Ureter (tissue), 1 donor: Measurements from ENCODE around the gene CMTM1. TPM values are rescaled to one million over a fixed set of nuclear protein-coding genes. Genes with fewer than 3 reads are reported as not detected.
"Not testable (repeated sequence)": the region's sequence is repeated elsewhere in the genome, so short reads cannot be mapped to it uniquely, and the experiment has no call there.

ENCODE experiments used
- DNase-seq: peaks from one replicate; pipeline ENCODE4 v3.0.0-alpha.2; 2020; ENCODE audit warnings: low spot score
- total RNA-seq: library from RNA; stranded (reverse); gene quantifications from one replicate; pipeline ENCODE4 v1.2.4, GENCODE V29; 2023
- donor health status: DM: yes; HTN: yes; CAD: no.

CMTM1 gene
- total RNA-seq, 1 donor from 2014 or later, result 4.3 TPM

DNA sequence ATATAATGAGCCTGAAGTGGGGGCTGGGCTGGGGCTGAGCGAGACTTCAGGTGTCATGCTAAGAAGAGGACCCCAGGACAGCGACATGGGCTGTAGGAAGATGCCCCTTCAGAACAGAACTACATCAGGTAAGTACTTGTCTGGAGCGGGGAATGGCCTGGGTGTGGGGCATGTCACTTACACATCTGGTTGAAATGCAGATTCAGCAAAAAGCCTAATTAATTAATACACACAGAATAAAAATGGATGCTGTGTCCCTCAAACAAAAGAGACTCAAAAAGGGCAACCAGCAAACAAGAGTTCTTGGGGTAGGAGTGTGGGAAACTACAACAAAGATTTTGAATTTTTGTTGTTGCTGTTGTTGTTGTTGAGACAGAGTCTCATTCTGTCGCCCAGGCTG is 24.8 kb downstream of the CMTM1 start:
- DNase-seq, result no peak

DNA sequence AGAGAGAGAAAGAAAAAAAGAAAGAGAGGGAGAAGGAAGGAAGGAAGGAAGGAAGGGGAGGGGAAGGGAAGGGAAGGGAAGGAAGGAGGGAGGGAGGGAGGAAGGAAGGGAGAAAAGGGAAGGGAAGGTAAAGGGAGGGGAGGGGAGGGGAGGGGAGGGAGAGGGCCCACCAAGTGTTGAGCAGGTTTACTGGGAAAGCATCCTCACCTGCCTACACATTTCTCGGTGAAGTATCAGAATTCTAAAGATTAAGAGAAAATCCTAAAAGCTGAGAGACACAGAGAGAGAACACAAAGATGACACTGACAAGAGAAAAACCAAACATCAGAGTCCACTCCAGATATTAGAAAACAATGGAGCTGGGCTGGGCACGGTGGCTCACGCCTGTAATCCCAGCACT is 26.0 kb downstream of the CMTM1 start:
- no peak for DNase-seq

DNA sequence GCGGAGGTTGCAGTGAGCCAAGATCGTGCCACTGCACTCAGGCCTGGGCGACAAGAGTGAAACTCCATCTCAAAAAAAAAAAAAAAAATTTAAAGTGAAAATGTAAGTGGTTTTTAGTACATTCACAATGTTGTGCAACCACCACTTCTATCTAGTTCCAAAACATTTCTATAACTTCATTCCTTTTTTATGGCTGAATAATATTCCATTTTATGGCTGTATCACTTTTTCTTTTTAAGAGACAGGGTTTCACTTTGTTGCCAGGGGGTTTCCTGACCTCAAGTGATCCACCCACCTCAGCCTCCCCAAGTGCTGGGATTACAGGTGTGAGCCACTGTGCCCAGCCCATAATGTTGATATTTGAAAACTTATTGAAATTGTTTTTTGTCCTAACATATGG is 26.6 kb downstream of the CMTM1 start:
- no peak for DNase-seq

DNA sequence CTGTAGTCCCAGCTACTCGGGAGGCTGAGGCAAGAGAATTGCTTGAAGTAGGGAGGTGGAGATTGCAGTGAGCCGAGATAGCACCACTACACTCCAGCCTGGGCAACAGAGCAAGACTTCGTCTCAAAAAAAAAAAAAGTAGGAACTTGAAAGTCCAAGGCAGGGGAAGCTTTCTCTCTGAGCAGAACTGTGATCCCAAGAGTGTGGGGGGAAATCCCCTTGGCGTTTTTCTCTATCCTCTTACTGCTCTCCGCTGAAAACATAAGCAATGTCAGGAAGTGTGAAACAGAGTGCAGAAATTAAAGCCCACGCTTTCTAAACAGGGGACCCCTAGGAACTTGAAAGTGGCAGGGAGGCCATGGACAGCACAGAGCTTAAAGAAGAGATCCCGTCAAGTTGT is 28.5 kb downstream of the CMTM1 start:
- no peak for DNase-seq

DNA sequence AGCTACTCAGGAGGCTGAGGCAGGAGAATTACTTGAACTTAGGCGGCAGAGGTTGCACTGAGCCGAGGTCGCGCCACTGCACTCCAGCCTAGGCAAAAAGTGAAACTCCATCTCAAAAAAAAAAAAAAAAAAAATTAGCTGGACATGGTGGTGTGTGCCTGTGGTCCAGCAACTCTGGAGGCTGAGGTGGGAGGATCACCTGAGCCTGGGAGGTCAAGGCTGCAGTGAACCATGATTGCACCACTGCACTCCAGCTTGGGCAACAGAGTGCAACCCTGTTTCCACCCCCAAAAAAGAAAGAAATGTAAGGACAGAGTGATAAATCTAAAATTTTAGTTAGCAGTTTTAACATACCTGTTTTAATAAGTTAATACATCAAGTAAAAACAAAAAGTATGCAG is 30.3 kb downstream of the CMTM1 start:
- DNase-seq, result not testable (repeated sequence)

DNA sequence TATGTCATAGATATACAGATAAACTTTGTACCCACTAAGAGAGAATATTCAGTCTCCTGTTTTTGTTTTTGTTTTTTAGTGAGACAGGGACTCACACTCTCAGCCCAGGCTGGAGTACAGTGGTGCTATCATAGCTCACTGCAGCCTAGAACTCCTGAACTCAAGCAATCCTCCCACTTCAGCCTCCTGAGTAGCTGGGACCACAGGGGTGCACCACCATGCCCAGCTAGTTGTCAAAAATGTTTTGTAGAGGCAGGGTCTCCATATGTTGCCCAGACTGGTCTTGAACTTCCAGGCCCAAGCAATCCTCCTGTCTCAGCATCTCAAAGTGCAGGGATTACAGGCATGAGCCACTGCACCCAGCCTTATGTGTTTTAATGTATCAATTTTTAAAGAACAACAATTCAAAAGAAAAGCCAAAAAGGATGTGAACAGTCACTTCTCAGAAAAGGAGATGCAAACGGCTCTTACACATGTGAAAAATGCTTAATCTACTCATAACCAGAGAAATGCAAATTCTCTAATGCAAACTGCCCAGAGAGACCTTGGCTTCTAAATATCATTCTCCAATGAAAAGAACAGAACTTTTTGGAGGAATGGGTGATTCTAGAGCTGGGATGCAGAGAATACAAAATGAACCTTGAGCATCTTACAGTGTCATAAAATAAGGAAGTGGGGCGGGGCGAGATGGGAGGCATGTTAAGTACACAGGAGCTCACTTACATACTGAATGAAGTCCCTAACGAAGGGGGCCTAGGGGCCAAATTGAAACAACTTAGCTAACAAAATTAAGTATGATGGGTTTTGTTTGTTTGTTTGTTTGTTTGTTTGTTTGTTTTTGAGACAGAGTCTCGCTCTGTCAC is 31.0 kb downstream of the CMTM1 start:
- DNase-seq, result no peak

DNA sequence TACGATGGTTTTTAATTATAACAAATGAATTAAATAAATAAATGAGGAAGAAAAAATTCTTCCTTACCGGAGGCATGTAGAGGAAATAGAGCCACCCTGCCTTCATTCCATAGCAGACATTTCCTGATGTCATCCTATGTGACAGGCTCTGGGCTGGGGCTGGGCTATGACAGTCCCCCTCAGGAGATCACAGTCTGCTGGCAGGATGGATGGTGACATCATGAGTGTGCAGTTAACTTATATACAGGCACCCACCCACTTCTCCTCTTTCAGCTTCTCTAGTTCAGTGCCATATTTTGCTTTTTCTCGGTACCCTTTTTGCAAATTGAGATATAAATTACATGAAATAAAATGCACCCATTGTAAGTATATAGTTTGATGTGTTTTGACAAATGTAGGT is 31.9 kb downstream of the CMTM1 start:
- no peak for DNase-seq

DNA sequence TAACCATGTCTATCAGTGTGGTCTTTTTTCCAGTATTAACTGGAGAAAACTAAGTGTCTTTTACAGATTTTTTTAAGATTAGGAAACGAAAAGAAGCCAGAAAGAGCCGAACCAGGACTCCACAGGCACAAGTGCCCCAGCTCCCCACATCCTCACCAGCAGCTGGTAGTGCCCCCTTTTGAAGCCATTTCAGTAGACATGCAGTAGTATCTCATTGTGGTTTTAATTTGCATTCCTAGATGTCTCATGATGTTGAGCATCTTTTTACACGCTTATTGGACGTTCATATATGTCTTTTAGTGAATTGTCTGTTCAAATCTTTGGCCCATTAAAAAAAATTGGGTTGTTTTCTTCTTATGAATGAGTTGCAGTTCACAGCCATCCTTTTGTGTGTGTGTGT is 33.5 kb downstream of the CMTM1 start:
- no peak for DNase-seq

DNA sequence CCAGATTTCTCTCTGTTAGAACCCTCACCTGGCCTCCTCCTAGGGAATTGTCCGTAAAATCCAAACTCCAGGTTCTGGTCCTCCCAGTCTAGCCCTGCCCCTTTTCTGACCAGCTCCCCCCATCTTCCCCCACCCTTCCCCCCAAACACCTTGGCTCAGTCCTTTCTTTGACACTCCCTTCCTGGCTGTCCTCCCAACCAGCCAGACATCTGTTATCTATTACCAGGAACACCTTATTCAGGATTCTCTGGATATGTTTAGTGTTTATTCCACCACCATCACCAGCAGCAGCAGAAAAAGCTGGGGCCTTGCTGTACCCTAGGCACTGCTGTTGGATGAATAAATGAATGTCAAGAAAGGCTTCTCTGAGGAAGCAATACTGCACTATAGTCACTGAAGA is 34.2 kb downstream of the CMTM1 start:
- DNase-seq, result no peak

DNA sequence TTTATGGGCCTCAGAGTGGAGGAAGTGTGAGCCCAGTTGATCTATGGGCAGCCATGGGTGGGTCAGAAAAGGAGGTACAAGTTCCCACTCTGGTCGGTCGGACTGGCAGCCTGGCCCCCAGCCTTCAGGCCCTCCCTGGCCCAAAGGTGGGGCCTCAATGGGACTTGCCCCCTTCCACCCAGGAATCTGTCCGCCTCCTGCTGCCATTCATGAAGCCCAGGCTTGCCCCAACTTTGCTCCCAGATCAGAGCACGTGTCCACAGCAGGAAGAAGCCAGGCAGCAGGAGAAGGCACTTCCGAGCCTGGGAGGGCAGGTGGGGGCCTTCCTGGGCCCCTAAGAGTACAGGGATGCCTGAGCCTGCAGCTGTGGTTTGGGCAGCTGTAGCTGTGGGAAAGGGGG is 35.2 kb downstream of the CMTM1 start:
- DNase-seq, result no peak

DNA sequence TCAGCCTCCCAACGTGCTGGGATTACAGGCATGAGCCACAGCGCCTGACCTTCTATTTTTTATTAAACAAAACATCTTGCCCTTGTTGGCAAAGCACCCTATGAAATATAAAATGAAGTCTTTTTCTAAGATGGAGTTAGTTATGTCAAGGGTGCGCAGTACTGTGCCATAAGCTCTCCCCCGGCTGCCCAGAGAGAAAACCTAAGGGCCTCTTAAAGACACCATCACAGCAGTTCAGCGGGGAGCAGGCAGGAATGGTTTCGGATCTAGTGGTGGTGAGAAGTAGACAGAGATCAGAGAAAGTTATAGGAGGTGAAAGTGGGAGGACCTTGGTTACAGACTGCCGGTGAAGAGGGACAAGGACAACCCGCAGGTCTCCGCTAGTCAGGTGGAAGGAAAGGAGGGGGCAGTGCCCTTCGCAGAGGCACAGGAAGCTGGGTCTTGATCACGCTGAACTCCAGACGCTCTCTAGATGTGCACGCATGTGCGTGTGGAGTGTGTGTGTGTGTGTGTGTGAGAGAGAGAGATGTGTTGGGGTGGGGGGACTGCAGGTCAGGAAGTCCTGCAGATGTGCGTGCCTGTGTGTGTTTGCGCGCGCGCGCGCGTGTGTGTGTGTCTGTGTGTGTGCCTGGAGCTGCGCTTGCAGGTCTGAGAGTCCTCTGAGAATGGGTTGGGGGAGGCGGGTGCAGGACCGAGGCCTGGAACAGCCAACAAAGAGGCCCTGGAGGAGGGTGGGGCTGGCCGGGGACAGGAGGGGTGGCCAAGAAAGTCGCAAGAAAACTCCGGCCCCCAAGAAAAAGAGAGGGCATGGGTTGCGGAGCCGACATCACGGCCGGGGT is 37.5 kb downstream of the CMTM1 start:
- peak; percentile 82 for DNase-seq

DNA sequence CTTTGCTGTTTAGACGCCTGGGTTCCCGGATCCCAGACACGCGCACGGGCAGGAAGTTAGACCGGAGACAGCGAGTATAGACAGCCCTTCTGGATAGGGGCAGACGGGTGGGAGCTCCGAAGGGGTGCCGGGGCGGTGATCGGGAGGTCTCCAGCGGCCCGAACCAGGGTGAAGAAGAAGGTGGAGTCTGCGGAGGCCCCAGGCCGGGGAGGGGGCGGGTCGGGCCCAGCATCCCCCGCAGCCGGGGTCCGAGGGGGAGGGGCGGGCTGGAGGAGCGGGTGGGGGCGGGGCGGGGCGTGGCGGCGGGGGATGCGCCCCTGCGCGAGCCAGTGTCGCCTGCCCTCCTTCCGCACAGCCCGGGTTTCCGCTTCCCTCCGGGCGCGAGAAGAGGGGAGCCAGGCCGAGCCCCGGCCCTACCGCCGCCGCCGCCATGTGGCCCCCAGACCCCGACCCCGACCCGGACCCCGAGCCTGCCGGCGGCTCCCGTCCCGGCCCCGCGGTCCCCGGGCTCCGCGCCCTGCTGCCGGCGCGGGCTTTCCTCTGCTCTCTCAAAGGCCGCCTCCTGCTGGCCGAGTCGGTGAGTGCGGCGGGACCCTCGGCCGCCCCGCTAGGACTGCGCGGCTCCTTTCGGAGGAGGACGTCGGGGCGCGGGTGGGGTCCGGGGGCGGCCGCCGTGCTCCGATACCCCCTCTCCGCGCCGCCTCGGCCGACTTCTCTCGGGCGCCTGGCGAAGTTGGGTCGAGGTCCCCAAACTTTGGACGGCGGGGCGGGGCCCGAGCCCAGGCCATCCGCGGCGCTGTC is 38.3 kb downstream of the CMTM1 start, which contains the start of gene CMTM3:
TSS of gene CMTM3 (plus strand) at position 329 of the 801 bp plus-strand sequence. CDS start at position 431, 102 bp downstream.
- DNase-seq, result peak; percentile 67

DNA sequence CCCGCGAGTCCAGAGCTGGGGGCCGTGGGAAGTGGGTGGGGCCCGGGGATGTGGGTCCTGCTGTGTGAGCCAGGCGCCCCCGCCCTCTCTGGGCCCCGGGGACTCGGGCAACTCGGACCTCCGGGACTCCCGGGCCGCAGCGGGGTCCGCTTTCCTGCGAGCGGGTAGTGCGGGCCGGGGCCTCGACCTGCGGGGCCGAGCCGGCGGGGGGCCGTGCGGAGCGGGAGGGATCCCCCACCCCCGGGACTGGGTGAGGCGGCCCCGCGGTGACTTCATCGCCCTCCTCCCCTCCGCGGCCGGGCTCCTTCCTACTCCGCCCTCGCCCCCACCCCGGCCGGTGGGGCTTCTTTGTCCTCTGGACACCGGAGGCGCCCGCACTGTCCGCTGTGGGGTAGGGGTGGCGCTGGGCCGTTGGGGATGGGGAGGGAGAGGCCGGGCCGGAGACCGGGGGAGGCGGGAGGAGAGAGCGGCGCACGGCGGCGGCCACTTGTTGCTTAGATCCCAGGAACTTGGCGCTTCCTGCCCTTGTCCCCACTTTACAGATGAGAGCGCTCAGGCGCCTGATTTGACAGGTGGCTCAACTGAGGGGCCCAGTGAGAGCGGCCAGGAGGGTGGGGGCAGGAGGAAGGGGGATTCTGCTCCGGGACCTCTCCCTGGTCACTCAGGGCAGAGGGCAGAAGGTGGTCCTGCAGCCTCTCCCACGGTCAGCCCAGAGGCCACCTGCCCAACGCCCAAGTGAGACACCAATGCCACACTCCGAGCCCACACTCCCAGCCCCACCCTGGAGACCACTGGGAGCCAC is 39.1 kb downstream of the CMTM1 start:
- DNase-seq, result peak; percentile 63

DNA sequence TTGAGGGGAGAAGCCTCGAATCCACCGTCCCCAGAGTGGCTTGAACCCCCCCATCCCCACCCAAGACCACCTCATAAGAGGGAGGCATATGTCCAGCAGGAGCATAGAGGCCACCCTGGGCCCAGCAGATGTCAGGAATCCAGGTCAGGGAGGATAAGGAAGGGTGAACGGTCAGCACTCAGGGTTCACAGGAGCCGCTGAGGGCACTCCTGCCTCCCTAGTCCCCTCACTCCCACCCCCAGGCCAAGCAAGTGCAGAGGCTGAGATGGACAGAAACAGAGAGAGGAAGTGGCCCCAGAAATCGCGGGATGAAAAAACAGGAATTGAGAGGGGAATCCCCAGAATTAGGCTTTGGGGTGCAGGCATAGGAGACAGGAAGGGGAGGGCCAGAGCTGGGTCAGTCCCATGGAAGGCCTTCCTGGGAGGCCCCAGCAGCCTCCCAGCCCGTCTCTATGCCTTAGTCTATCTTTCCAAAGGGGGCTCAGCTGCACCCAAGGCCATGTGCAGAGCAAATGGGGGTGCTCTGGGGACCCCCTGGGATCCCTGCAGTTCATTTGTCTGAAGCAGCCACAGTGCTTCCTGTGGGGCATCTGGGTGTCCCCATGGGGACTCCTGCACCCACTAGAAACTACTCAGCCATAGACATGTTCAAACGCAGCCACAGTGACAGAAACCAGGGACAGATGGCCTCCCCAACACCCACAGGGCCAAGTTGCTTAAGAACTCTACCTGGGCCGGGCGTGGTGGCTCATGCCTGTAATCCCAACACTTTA is 39.9 kb downstream of the CMTM1 start:
- no peak for DNase-seq

DNA sequence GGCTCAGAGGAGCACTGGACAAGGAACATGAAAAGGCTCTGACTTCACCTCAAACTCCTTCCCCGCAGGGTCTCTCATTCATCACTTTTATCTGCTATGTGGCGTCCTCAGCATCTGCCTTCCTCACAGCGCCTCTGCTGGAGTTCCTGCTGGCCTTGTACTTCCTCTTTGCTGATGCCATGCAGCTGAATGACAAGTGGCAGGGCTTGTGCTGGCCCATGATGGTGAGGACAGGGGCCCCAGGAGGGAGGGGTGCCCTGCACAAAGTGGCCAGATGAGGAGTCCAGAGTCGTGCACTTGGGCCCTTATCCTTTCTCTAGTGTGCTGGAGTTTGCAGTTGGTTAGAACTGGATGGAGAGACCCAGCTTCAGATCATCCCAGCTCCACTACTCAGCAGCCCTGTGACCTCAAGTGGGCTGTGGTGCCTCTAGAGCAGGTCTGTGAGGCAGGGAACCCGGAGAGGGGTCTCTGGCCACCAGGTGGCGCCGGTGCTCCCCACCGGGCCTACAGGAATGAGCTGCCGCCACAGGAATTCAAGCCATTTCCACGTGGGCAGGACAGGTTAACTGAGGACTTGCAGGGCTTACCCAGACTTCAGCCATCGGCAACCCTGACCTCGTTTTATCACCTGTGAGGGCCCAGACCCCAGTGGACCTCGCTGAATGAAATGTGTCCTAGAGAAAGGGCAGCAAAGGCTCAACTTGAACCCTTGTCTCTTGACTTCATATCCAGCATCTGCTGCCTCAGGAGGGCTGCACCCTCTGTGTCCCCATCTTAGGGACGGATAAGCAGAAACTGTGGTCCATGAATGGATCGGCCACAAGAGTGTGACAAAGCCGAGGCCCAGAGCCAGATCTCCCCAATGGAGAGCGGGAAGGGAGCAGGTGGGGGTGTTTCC is 42.3 kb downstream of the CMTM1 start:
- DNase-seq, result peak; percentile 90

DNA sequence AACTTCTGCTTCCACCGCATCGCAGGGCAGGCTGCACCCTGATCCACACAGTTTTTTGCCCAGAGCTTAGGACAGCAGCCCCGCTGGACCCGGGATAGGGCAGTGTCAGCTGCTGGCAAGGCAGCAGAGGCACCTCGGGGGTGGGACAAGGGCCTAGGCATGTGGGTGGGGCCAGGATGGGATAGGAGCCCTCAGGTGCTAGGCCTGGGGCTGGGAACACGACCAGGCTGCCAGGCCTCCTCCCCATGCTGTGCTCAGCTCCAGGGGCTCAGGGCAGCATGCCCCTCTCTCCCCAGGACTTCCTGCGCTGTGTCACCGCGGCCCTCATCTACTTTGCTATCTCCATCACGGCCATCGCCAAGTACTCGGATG is 42.9 kb downstream of the CMTM1 start:
- no peak for DNase-seq

DNA sequence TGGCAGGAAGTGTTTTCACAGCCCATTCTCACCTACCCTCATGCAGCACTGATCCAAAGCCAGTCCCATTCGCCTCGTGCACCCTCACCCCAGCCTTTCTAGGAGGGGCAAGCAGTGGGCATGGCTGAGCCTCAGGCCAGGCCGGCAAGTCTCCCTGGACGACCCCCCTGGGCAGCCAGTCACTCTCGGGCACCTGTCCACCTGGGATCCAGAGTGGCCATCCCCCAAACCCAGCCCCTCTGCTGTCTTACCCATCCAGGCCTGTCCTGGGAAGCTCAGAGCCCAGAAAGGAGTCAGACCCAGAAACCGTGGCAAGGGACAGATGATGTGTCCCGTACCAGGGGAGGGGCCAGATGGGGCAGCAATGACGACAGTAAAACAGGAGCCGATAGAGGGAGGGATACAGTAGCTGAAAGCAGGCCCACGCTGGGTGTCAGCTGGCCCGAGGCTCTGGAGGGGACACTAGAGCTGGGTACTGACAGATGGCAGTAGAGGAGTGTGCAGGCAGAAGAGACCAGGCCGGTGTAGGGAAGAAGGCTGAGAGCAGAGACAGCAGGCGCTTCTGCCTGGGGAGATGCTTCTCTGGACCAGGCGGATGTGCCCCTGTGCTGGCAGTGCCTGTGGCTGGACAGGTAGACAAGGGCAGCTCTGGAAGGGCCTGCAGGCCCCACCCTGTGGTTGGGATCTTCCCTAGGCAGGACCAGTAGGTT is 44.0 kb downstream of the CMTM1 start:
- DNase-seq, result no peak

DNA sequence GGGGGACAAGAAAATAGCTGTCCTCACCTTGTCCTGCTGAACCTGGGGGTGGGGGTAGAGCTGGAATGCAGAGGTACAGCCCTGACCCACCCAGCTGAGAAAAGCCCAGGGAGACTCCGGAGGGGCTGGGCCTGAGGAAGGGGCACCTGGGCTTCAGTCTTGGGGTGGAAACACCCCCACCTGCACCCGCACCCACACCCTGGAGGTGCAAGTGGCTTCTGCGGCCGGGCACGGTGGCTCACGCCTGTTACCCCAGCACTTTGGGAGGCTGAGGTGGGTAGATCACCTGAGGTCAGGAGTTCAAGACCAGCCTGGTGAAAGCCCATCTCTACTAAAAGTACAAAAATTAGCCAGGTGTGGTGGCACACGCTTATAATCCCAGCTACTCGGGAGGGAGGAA is 45.7 kb downstream of the CMTM1 start:
- DNase-seq, result not testable (repeated sequence)

DNA sequence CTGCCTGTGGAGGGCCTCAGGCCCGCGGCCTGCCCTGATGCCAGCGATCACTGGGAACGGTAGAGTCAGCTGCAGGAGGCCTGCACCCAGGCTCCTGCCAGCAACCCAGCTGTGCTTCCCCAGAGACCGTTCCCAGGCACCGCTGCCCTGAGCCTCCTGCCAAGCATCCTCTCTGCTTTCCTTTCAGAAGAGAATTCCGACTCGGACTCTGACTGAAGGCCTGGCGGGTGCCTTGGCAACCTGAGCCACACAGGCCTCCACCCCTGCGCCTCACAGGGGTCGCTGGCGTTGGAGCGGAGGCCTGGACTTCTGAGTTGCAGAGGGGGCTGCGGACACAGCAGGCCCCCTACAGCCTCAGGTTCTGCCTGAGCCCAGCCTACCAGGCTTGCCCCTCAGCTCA is 46.2 kb downstream of the CMTM1 start:
- DNase-seq, result no peak
